Skeletal muscle satellite cell (primary cell): ENCODE results near the gene EED.
"Not testable (repeated sequence)": the region's sequence is repeated elsewhere in the genome, so short reads cannot be mapped to it uniquely, and the experiment has no call there.

ENCODE experiments used
- H3K27me3 ChIP-seq: 2 replicates; pipeline ENCODE4 v1.7.0; 2013; ENCODE audit warnings: low read length; ENCODE audit not compliant: control insufficient read depth, insufficient read depth
- H3K36me3 ChIP-seq: 2 replicates; pipeline ENCODE4 v1.7.0; 2013; ENCODE audit warnings: mild to moderate bottlenecking, control low read depth, low read length; ENCODE audit not compliant: insufficient read depth
- H3K4me1 ChIP-seq: 2 replicates; pipeline ENCODE4 v1.7.0; 2013; ENCODE audit warnings: low read length; ENCODE audit not compliant: control insufficient read depth, insufficient read depth
- H3K4me2 ChIP-seq: 2 replicates; pipeline ENCODE4 v1.7.0; 2013; ENCODE audit warnings: mild to moderate bottlenecking, low read length
- H3K4me3 ChIP-seq: 2 replicates; pipeline ENCODE4 v1.7.0; 2013; ENCODE audit warnings: low read length
- H3K9ac ChIP-seq: 2 replicates; pipeline ENCODE4 v1.7.0; 2013; ENCODE audit warnings: mild to moderate bottlenecking, low read depth, low read length, moderate library complexity
- H3K9me3 ChIP-seq: replicated peaks from 2 replicates; pipeline ENCODE4 v1.7.0; 2013; ENCODE audit warnings: mild to moderate bottlenecking, control low read depth, low read length

The EED gene

GRCh38 chr11:86277741-86278140, 33.2 kb downstream of the EED start:
- no peak overlapping the region for H3K4me3 ChIP-seq
- H3K27me3 ChIP-seq = no peaks in the 10 kb centered on the region
- H3K4me1 ChIP-seq = no peaks in the 10 kb centered on the region
- no peak overlapping the region for H3K4me2 ChIP-seq
- H3K9ac ChIP-seq = no peak overlapping the region
- H3K9me3 ChIP-seq = no peaks in the 10 kb centered on the region
- H3K36me3 ChIP-seq = peaks cover 26% of the 10 kb centered on the region

GRCh38 chr11:86278226-86278625, 33.7 kb downstream of the EED start:
- Histone ChIP-seq H3K4me1 (no peaks in the 10 kb centered on the region), H3K27me3 (no peaks in the 10 kb centered on the region), H3K9me3 (no peaks in the 10 kb centered on the region), H3K9ac (no peak overlapping the region), H3K4me3 (no peak overlapping the region), H3K4me2 (no peak overlapping the region), H3K36me3 (peaks cover 26% of the 10 kb centered on the region)

- Histone ChIP-seq H3K4me2 (no peak overlapping the region), H3K9ac (no peak overlapping the region), H3K9me3 (no peaks in the 10 kb centered on the region), H3K27me3 (no peaks in the 10 kb centered on the region), H3K4me1 (no peaks in the 10 kb centered on the region), H3K36me3 (peaks cover 34% of the 10 kb centered on the region), H3K4me3 (no peak overlapping the region)
These were observed 35.2 kb downstream of the EED start for GRCh38 chr11:86279747-86280146.

GRCh38 chr11:86287468-86287796, 42.9 kb downstream of the EED start:
- H3K36me3 ChIP-seq = peaks cover 8% of the 10 kb centered on the region
- H3K4me3 ChIP-seq = no peak overlapping the region
- H3K9me3 ChIP-seq = no peaks in the 10 kb centered on the region
- no peaks in the 10 kb centered on the region for H3K27me3 ChIP-seq
- H3K4me2 ChIP-seq = no peak overlapping the region
- no peak overlapping the region for H3K9ac ChIP-seq
- H3K4me1 ChIP-seq = no peaks in the 10 kb centered on the region

GRCh38 chr11:86288776-86289507, 44.4 kb downstream of the EED start:
- Histone ChIP-seq H3K4me2 (no peak overlapping the region), H3K36me3 (peaks cover 6% of the 10 kb centered on the region), H3K4me1 (no peaks in the 10 kb centered on the region), H3K27me3 (no peaks in the 10 kb centered on the region), H3K4me3 (no peak overlapping the region), H3K9me3 (no peaks in the 10 kb centered on the region), H3K9ac (no peak overlapping the region)

- not testable (repeated sequence) for H3K4me1 ChIP-seq, H3K9me3 ChIP-seq, H3K4me3 ChIP-seq, H3K9ac ChIP-seq, H3K4me2 ChIP-seq, H3K36me3 ChIP-seq, H3K27me3 ChIP-seq
These were observed 45.1 kb downstream of the EED start for GRCh38 chr11:86289508-86290280.

- Histone ChIP-seq H3K4me1 (no peaks in the 10 kb centered on the region), H3K4me2 (no peak overlapping the region), H3K36me3 (no peaks in the 10 kb centered on the region), H3K27me3 (no peaks in the 10 kb centered on the region), H3K9me3 (no peaks in the 10 kb centered on the region), H3K4me3 (no peak overlapping the region), H3K9ac (no peak overlapping the region)
These were observed 47.1 kb downstream of the EED start for GRCh38 chr11:86291466-86292262.

GRCh38 chr11:86292912-86293616, 48.5 kb downstream of the EED start:
- Histone ChIP-seq H3K27me3 (no peaks in the 10 kb centered on the region), H3K4me1 (no peaks in the 10 kb centered on the region), H3K9ac (no peak overlapping the region), H3K4me3 (no peak overlapping the region), H3K36me3 (no peaks in the 10 kb centered on the region), H3K9me3 (no peaks in the 10 kb centered on the region), H3K4me2 (no peak overlapping the region)

GRCh38 chr11:86294026-86294425, 49.5 kb downstream of the EED start:
- Histone ChIP-seq H3K36me3 (no peaks in the 10 kb centered on the region), H3K27me3 (no peaks in the 10 kb centered on the region), H3K4me2 (no peak overlapping the region), H3K9me3 (no peaks in the 10 kb centered on the region), H3K4me1 (no peaks in the 10 kb centered on the region), H3K9ac (no peak overlapping the region), H3K4me3 (no peak overlapping the region)

GRCh38 chr11:86301742-86302091, 57.2 kb downstream of the EED start:
- H3K27me3 ChIP-seq = peaks cover 3% of the 10 kb centered on the region
- H3K9ac ChIP-seq = no peak overlapping the region
- peaks cover 3% of the 10 kb centered on the region for H3K36me3 ChIP-seq
- no peaks in the 10 kb centered on the region for H3K9me3 ChIP-seq
- H3K4me1 ChIP-seq = peaks cover 10% of the 10 kb centered on the region
- peak overlapping the region; percentile 86 for H3K4me3 ChIP-seq
- peak overlapping the region; percentile 56 for H3K4me2 ChIP-seq

- H3K27me3 ChIP-seq = peaks cover 3% of the 10 kb centered on the region
- no peaks in the 10 kb centered on the region for H3K9me3 ChIP-seq
- peak within 1 kb of the TSS; percentile 84 for H3K4me2 ChIP-seq
- H3K36me3 ChIP-seq = peaks cover 3% of the 10 kb centered on the region
- H3K4me3 ChIP-seq = peak within 1 kb of the TSS; percentile 86
- H3K9ac ChIP-seq = peak within 1 kb of the TSS; percentile 91
- H3K4me1 ChIP-seq = peaks cover 10% of the 10 kb centered on the region
These were observed 57.7 kb downstream of the EED start, which contains the start of gene HIKESHI for GRCh38 chr11:86302092-86302793. HIKESHI (plus strand) TSS chr11:86302240; CDS start chr11:86302449, 209 bp downstream.
